HG02588 (cell line): ENCODE data around the gene PRAMEF13.
"Not testable (repeated sequence)": the region's sequence is repeated elsewhere in the genome, so short reads cannot be mapped to it uniquely, and the experiment has no call there.

Source experiments
- ATAC-seq: cut with Tn5 transposase; IDR thresholded peaks from one replicate; pipeline ENCODE4 v1.9.1; 2021; ENCODE audit warnings: mild to moderate bottlenecking, moderate library complexity; ENCODE audit not compliant: unreplicated experiment

PRAMEF13 gene, protein sequence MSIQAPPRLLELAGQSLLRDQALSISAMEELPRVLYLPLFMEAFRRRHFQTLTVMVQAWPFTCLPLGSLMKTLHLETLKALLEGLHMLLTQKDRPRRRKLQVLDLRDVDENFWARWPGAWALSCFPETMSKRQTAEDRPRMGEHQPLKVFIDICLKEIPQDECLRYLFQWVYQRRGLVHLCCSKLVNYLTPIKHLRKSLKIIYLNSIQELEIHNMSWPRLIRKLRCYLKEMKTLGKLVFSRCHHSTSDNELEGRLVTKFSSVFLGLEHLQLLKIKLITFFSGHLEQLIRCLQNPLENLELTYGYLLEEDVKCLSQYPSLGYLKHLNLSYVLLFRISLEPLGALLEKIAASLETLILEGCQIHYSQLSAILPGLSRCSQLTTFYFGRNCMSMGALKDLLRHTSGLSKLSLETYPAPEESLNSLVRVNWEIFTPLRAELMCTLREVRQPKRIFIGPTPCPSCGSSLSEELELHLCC

DNA sequence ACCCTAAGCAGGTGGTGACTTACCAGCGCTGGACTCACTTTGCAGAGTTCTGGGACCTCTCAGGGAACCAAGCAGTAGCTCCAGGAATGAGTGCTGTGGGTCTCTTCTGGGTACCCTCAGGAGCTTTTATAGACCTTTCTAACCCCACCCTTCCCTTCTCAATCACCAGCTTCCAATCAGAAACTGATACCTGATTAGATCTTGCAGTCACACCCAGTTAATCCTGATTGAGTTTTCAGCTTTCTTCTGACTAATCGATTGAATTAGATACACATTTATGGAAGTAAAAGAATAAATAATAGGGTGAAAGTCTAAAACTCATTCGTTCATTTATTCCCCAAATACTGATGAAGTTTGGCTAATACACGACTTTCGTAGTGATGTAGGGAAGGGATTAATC lies at the start of gene PRAMEF13:
PRAMEF13 (minus strand) TSS at position 101 of the 400 bp plus-strand sequence. CDS start 1,820 bp downstream, outside the sequence.
- not testable (repeated sequence) for ATAC-seq

DNA sequence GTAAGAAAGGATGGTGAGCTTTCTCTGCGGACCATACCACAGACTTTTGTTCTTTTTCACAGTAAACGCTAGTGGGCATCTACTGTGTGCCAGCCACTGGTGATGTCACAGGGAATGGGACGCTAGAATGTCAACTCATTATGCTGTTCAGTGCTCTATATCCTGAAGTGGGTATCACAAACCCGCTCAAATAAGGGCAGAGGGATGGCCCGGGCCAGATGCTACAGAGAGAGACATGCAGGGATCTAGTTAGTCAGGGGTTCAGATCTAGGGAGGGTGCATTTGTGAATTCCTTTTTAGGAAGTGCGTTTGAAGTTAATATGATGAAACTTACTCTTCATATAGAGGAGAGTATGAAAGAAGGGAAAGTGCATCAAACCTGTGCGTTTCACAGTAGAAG lies 45.9 kb upstream of the PRAMEF13 start:
- ATAC-seq = not testable (repeated sequence)

GRCh38 chr1:13246554-13246871 lies 45.3 kb upstream of the PRAMEF13 start:
- not testable (repeated sequence) for ATAC-seq

- not testable (repeated sequence) for ATAC-seq
Measured at GRCh38 chr1:13245841-13246553, 44.8 kb upstream of the PRAMEF13 start.

DNA sequence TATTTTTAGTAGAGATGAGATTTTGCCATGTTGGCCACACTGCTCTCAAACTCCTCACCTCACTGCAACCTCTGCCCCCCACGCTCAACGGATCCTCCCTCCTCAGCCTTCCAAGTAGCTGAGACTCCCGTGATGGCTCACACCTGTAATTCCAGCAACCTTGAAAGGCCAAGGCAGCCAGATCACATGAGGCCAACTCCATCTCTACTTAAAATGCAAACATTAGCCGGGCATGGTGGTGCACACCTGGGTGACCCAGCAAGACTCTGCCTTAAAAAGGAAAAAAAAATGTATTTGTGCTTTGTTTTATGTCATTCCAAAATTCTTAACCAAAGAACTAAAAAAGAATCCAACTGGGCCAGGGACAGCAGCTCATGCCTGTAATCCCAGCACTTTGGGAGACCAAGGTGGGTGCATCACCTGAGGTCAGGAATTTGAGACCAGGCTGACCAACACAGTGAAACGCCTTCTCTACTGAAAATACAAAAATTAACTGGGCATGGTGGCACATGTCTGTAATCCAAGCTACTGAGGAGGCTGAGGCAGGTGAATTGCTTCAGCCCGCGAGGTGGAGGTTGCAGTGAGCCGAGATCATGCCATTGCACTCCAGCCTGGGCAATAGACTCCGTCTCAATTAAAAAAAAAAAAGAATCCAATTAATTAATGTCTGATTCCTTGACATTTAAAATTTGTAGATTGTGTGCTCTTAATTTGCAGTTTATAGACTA lies 42.5 kb upstream of the PRAMEF13 start:
- ATAC-seq = not testable (repeated sequence)

- ATAC-seq = not testable (repeated sequence)
Measured at GRCh38 chr1:13239633-13240032, 38.4 kb upstream of the PRAMEF13 start.

DNA sequence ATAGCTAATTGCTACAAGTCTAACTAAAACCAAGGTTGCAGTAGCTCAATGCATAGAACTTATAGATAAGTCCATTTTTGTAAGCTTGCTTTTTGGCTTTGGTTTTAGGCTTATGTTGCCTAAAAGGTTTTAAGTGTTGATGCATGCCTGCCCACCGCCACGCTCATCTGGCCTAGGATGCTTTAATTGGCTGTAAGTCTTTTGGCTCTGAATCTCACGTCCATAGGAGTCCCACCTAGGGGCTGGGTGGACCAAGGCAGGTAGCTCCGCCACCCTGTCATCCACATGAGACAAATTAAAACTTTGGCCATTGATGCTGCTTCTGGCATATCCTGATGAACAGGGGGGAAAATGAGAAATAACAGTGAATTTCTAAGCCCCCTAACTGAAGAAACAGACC lies 36.4 kb upstream of the PRAMEF13 start:
- ATAC-seq = not testable (repeated sequence)

DNA sequence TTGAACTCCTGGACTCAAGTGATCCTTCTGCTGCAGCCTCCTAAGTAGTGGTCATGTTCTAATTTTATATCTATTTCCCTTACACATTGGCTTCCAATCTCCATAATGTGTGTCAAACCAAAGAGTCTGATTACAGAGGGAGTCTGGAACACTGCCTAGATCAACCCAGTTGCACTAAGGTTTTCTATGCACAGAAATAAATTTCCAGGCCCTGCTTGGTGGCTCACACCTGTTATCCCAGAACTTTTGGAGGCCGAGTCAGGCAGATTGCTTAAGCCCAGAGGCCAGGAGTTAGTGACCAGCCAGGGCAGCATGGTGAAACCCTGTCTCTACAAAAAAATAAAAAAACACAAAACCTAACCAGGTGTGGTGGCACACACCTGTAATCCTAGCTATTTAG lies 32.8 kb upstream of the PRAMEF13 start:
- ATAC-seq = not testable (repeated sequence)

DNA sequence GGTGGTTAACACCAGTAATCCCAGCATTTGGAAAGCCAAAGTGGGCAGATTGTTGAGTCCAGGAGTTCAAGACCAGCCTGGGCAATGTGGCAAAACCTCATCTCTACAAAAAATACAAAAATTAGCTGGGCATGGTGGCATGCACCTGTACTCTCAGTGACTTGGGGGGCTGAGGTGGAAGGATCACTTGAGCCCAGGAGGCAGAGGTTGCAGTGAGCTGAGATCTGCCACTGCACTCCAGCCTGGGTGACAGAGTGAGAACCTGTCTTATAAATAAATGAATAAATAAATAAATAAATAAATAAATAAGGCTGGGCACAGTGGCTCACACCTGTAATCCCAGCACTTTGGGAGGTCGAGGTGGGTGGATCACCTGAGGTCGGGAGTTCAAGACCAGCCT lies 30.8 kb upstream of the PRAMEF13 start:
- ATAC-seq = not testable (repeated sequence)

DNA sequence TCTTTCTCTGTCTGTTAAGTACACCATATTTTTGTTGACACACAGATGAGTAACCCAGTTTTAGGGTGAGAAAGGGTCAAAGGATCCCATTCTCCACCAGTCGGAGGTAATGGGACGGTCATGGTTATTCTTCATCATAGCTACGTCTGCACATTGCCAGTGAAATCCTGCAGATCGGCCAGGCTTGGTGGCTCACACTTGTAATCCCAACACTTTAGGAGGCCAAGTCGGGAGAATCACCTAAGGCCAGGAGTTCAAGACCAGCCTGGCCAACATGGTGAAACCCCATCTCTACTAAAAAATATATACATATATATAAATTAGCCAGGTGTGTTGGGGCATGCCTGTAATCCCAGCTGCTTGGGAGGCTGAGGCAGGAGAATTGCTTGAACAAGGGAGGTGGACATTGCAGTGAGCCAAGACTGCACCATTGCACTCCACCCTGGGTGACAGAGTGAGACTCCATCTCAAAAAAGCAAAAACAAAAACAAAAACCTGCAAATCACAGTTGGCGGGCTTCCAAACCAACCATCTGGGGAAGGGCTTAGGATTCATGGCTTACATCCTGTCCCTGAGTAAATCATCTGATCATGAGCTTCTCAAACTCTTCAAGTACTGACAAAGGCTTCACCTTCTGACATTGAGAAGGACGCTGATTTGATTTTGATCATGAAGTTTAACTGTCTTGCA lies 30.0 kb upstream of the PRAMEF13 start:
- ATAC-seq = not testable (repeated sequence)

- not testable (repeated sequence) for ATAC-seq
Measured at GRCh38 chr1:13230601-13231000, 29.4 kb upstream of the PRAMEF13 start.

GRCh38 chr1:13230096-13230495 lies 28.9 kb upstream of the PRAMEF13 start:
- ATAC-seq = not testable (repeated sequence)

DNA sequence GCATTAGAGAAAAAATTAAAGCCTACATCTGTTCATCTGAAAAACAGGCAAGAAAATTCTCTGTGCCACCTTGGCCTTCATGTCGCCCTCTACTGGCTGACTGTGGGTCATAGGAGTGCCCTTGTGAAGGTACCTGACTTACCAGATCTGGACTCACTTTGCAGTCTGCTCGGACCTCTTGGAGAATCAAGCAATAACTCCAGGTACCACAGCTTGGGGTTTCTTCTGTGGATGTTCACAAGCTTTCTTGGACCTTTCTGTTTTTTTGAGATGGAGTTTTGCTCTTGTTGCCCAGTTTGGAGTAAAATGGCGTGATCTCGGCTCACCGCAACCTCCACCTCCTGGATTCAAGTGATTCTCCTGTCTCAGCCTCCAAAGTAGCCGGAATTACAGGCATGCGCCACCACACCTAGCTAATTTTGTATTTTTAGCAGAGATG lies 27.2 kb upstream of the PRAMEF13 start:
- no peak for ATAC-seq

- not testable (repeated sequence) for ATAC-seq
Measured at GRCh38 chr1:13227271-13228055, 26.3 kb upstream of the PRAMEF13 start.

GRCh38 chr1:13225675-13226204 lies 24.5 kb upstream of the PRAMEF13 start, which contains the start of gene PRAMEF18:
Gene PRAMEF18 (minus strand): TSS chr1:13226154. CDS start chr1:13226106, 48 bp downstream.
- not testable (repeated sequence) for ATAC-seq

DNA sequence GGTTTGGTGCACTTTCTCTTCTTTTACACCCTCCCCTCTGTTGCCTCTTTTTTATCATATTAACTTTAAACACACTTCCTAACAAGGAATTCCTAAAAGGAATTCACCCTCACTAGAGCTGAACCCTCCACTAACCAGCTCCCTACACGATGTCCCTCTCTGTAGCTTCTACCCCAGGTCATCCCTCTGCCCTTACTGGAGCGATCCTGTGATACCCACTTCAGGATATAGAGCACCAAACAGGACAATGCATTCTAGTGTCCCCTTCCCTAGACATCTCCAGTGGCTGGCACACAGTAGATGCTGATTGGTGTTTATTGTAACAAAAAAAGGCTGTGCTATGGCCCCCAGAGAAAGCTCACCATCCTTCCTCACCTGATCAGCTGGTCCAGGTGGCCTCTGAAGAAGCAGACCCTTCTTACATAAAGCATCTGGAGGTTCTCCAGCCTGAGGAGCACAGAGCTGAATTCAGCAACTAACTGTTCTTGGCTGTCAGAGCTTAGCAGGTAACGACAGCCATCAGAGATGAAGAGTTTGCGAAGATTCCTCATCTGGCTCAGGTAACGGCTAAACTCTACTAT lies 23.4 kb upstream of the PRAMEF13 start:
- ATAC-seq = no peak

- not testable (repeated sequence) for ATAC-seq
Measured at GRCh38 chr1:13222788-13223187, 21.6 kb upstream of the PRAMEF13 start.

GRCh38 chr1:13219203-13219602 lies 18.0 kb upstream of the PRAMEF13 start:
- ATAC-seq = not testable (repeated sequence)

GRCh38 chr1:13216619-13217018 lies 15.4 kb upstream of the PRAMEF13 start:
- ATAC-seq = not testable (repeated sequence)
